HG03159 (cell line): ENCODE measurements around the gene RAB40A.

ENCODE experiments used
- ATAC-seq: cut with Tn5 transposase; IDR thresholded peaks from one replicate; pipeline ENCODE4 v1.9.1; 2021; ENCODE audit warnings: mild to moderate bottlenecking, moderate library complexity; ENCODE audit not compliant: unreplicated experiment

The RAB40A gene, protein sequence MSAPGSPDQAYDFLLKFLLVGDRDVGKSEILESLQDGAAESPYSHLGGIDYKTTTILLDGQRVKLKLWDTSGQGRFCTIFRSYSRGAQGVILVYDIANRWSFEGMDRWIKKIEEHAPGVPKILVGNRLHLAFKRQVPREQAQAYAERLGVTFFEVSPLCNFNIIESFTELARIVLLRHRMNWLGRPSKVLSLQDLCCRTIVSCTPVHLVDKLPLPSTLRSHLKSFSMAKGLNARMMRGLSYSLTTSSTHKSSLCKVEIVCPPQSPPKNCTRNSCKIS

DNA sequence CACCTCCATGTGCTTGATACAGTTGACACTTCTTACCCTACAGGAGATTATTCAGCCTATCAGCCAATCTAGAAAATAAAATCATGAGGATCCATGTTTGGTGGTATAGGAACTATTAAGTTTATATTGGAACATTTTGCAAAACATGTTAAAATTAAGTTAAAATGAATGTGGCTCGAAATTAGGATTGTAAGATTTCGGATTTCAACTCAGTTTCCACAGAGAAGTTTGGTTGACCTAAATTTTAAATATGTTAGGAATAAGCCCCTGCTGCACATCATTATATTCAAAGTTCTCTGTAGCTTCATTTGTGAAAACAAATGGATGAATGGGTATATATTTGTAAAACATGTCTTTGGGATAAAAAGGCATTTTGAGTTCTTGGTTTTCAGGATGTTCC, at the start of gene RAB40A:
RAB40A (minus strand) TSS at position 101 of the 400 bp plus-strand sequence. CDS start 18,733 bp downstream, outside the sequence.
- ATAC-seq, result no peak

DNA sequence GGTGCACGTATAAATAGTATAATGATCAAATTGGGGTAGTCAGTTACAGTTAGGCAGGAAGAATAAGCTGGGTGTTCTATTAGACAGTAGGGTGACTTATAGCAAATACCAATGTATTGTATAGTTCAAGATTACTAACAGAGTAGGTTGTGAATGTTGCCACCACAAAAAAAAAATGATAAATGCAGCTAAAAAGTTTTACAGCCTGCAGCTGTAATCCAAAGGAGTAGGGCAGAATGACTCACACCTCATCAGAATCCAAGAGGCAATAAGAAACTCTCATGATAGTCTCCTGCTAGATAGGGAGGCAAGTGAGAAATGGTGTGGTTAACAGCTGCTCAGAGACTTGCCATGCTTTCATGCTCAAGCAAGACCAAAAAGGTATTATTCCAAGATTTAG, 46.5 kb upstream of the RAB40A start:
- peak; percentile 28 for ATAC-seq

DNA sequence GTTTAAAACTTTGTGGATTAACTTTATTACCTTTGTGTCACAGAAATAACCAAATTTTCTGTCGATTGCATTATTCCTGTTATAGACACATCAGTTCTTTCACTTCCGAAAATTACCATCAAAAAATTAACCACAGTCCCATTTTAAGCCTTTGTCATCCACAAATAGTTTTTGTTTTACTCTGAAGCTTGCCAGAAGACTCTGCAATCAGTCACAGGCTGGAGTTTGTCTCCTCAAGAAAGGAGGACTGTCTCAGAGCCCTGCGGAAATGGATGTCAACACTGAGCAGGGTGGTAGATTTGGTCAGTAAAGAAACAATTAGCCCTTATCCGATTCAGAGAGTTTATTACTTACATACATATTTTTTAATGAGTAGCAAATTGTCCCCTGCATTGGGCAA, 45.9 kb upstream of the RAB40A start:
- peak; percentile 73 for ATAC-seq

DNA sequence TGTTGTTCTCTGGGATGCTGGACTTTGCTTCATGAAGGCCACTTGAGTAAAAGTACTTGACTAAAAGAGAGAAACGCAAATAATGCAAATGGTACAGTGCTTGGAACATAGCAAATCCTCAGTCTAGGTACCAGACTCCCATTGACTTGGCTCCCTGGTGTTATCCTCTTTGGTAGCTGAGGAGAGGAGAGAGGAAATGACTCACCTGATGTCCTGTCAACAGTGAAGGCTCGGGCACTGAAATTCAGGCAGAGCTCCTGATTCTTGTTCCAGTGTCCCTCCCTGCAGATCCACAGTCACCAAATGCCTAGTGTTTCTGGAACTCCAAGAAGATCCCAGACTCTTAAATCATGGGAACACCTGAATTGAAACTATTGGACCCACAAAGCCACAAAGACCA, 43.5 kb upstream of the RAB40A start:
- no peak for ATAC-seq

DNA sequence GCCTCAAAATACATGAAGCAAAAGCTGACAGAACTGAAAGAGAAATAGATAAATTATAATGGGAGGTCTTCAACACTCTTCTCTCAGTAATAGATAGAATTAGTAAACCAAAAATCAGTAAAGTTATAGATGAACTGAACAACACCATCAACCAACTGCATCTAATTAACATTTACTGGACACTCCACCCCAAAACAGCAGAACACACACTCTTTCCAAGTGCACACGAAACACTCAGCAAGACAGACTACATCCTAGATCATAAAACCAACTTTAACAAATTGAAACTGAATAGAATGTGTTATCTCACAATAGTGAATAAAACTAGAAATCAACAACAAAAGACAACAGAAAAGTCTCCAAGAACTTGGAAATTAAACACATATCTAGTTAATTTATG, 41.0 kb upstream of the RAB40A start:
- no peak for ATAC-seq

DNA sequence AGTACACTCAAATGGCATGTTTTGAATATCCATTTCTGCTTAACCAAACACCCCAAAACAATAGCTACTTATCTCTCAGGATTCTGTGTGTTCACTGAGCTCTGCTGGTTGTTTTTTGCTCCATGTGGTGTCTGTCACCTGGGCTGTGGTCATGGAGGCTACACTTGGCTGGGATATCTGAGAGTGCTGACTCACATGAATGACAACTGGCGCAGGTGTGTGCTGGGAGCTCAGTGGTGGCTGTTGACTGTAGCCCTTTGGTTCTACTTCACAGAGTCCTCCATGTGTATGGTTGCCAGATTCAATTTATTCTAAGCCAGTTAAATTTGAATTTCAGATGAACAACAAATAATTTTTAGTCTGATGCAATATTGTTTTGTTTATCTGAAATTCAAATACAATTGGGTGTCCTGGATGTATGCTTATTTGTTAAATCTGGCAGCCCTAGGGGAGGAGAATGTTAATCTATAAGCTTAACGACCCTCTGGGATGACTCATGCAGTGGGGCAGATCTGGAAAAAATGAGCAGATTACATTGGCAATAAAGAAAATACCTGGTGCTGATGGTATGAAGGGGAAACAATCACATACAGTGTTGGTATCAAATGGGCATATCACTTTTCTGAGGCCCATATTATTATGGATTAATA, 37.8 kb upstream of the RAB40A start:
- ATAC-seq, result no peak

DNA sequence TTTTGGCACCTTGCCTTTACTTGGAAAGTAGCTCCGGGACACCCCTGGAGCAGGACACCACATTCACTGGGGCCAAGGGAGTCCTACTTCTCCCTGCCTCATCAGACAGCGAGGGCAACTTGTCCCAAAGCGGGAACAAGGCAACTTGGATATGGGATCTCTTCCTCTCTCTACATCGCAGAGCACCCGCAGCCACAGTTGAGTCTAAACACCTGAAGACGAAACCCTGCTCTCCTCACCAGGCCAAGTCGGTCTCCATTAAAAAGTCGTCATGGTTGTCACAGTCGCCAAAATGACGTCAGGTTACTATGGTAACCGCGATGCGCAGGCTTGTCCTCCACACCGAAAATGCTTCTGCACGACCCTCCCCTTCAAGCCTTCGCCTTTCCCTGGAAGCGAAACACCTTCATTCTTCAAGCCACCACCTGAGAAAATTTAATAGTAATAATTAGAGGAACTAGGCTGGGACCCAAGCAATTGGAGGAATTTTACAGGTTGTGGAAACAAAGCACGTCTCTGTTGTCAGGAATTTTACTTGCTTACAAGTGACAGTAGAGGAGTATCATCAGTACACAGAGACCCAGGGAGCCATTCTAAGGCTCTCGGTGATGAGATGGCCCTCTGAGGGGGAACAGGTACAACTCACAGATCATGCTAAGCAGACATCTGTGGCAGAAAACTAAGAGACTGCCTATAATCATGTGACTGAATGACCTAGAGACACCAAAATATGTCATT, 35.6 kb upstream of the RAB40A start:
- ATAC-seq, result peak; percentile 95

DNA sequence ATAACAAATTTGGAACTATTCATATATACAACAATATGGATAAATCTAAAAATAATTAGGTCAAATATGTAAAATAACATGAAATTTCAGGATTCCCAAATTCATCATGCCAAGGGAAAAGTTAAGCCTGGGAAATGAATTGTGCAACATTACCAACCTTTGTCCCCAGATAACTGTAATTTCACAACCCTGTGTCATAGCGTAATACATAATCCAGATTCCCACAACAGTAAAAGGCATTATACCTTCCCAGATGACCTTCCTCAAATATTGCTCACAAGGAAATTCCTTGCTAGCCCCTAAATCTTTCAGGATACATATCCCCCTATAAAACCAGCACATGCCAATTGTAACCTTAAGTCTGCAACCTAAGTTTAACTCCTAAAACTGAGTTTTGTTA, 32.9 kb upstream of the RAB40A start:
- no peak for ATAC-seq

DNA sequence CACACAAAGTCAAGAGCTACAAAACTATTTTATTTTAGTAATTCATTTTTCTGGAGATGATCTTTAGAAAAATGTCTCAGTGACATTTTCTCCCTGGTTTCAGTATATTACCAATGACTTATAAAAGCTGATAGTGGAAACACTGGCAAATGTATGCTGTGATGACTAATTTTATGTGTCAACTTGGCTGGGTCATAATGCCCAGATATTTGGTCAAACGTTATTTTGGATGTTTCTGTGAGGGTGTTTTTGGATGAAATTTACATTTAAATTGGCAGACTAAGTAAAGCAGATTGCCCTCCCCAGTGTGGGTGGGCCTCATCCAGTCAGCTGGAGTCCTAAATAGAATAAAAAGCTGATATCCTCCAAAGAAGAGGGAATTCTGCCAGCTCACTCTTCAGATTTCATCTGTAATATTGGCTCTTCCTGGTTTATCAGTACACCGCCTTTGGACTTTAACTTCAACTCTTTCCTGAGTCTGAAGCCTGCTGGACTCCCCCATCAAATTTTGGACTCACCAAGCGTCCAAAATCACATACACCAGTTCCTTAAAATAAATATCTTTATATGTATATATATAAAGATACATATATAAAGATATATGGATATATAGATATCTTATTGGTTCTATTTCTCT, 31.2 kb upstream of the RAB40A start:
- ATAC-seq, result no peak

DNA sequence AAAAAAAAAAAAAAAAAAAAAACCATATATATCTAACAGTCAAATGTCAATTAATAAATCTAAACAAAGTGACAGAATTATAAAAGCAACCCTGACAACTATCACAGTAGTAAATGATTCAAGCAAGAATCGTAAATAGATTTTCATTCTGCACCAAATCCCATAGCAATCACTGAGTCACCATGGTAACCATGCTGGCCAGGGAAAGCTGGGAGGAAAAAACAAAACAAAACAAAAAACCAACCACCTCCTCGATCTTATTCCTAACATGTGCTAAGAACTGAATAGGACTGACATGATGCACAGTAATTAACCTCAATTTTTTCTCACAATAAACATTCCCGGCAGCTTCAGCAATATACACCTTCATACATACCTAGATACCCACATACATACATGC, 30.6 kb upstream of the RAB40A start:
- ATAC-seq, result no peak

DNA sequence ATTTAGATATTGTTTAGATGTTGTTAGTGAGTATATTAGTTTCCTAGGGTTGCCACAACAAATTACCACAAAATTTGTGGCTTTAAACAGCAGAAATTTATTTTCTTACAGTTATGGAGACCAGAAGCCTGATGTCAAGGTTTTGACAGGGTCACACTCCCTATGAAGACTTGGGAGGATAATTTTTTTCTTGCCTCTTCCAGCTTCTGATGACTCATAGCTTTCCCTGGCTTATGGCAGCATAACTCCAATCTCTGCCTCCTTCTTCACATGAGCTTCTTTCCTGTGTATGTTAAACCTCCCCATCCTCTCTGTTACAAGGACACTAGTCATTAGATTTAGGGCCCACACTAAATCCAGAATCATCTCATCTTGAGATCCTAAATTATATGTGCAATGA, 20.9 kb upstream of the RAB40A start:
- no peak for ATAC-seq

DNA sequence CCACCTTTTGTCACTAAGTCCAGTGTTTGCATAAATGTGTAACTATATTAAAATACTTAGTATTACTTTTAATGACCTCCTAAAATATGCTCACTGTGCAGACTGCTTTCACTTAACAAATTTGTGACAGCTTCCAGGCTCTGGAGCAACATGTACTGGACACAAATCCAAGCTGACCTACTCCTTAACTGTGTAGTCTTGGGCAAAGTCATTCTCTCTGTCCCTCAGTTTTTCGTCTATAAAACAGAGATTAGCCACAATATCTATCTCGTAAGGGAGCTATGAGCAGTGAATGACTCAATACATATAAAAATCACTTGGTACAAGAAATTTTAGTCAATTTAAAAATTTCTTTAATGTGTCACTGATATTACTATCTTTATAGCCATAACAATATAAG, 20.4 kb upstream of the RAB40A start:
- no peak for ATAC-seq

DNA sequence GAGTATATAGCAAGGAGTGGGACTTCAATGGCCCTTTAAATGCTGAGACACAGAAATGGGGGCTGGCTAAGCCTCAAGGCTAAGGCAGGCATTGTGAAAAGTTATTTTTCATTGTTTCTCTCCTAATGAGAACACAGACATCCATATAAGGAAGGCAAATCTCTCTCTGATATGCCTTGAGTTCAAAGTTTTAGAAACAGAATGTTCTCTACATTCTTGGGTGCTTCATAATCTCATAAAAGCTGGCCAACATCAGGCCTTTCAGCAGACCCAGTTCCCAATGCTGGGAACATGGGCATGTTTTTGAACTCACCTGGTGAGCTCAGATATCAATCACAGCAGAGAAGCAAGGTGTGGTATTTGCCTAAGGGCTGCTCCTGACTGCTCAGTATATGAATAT, 19.4 kb upstream of the RAB40A start:
- no peak for ATAC-seq

DNA sequence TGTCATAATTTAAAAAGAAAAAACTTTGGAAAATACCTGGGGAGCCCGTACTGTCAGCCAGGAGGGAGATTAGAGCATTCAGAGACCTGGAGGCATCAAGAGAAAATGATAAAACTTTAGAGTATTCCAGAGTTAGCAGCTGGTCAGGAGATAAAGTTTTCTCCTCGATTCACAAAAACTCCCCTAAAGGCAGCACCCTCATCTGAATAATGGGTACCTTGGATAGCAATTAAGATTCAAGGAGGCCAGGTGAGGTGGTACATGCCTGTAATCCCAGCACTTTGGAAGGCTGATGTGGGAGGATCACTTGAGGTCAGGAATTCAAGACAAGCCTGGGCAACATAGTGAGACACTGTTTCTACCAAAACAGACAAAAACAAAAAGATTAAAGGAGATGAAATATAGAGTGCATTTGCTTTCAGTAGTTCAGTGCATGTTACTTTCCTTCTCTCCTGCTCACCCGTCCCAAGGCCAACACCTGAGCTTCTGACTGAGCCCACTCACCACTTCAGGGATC, 18.6 kb upstream of the RAB40A start:
- no peak for ATAC-seq

DNA sequence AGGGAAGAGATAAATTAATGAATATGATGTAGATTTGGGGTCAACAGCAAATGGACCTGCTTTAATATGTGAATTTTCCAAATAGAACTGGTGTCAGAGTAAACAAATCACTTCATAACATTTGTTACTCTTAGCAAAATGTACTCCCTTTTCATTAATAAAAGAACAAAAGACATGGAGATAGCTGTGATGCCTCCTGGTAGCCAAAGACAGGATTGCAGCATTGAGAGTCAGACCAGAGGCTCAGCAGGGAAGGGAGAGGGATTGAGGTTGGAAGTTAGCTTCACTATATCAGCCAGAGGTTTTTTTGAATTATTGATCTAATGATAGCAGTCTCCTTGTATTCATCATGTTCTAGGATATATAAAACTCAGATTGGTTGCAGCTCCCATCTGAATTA, 17.4 kb upstream of the RAB40A start:
- no peak for ATAC-seq

DNA sequence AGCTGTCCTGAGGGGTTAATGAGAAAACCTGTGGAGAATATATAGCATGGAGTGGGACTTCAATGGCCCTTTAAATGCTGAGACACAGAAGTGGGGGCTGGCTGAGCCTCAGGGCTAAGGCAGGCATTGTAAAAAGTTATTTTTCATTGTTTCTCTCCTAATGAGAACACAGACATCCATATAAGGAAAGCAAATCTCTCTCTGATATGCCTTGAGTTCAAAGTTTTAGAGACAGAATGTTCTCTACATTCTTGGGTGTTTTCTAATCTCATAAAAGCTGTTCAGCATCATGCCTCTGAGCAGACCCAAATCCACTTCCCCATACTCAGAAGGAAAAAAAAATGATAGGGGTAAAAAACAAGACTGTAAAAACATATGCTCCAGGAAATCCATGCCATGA, 16.8 kb upstream of the RAB40A start:
- no peak for ATAC-seq

DNA sequence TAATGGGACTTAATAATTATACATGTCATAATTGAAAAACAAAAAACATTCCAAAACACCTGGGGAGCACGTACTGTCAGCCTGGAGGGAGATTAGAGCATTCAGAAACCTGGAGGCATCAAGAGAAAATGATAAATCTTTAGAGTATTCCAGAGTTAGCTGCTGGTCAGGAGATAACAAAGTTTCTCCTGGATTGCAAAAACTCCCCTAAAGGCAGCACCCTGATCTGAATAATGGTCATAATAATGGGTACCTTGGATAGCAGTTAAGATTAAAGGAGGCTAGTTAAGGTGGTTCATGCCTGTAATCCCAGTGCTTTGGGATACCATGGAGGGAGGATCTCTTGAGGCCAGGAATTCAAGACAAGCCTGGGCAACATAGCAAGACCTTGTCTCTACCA, 15.9 kb upstream of the RAB40A start:
- ATAC-seq, result no peak

DNA sequence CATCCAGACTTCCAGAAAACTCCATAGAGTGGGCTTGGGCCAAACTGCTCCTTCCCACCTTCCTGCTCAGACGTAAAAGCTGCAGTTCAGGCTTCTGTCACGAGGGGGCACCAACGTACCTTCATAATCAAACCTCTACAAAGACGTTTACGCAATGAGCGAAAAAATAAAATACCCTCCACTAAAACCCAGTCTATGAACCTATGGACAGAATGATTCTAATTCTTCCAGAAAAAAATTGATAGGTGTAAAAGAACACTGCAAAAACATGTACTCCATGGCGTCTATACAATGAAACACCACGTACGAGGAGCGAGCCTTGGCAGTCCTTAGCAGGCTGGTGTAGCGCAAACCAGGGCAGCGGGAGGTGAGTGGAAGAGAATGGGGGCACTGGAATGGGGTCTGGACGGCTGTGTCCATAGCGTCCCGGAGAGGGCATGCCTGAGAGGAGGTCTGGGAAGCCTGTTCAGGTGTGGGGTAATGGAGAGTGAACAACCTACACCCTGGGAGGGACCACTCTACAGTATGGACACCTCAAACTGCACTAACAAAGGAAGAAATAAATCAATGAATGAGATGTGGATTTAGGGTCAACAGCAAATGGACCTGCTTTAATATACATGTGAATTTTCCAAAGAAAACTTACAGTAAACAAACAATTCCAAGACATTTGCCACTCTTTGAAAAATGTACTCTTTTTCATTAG, 14.4 kb upstream of the RAB40A start:
- peak; percentile 71 for ATAC-seq

DNA sequence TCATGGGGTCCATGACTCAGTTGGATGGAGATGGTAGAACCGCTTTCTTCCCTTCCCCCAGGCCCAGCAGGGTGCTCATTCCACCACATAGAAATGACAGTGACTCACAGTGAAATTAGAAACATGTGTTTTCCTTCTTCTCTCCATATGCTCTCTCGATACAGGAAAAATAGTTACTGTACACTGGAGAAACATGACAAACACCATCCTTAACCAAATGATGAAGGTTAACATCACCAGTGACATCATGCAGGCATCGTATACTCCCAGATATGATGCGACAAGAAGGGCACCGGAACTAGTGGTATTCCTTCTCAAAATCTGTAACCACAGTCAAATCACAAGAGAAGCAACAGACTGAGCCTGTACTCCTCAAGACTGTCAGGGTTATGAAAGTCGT, 11.7 kb upstream of the RAB40A start:
- ATAC-seq, result no peak

DNA sequence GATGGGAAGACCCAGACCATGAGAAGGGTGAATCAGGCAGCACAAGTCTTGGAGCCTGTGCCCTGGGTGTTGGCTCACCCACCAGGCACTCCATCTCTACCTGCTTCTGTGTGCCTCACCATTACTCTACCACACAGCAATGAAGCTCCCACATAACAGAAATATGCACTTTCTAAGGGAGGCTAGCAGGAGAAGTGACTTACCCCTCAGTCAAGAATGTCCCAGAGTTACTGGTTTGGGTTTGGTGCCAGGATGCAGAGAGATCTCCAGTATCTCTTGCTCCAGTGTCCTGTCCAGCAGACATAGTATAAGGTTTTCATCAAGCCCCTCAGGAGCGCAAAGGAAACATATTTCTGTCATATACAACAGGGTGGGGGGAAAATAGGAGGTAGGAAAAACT, 11.3 kb upstream of the RAB40A start:
- ATAC-seq, result no peak

DNA sequence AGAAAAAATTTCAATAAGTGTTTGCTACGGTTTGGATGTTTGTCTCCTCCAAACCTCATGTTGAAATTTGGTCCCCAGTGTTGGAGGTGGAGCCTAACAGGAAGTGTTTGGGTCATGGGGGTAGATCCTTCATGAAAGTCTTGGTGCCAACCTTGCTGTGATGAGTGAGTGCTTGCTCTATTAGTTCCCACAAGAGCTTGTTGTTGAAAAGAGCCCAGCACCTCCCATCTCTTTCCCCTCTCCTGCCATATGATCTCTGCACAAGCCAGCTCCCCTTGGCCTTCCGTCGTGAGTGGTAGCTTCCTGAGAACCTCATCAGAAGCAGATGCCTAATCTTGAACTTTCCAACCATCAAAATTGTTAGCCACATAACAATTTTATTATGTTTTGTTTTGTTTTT, 10.3 kb upstream of the RAB40A start:
- no peak for ATAC-seq
